IMR-90 (cell line): ENCODE results near the gene UBA1. TPM values are rescaled to one million over a fixed set of nuclear protein-coding genes. Genes with fewer than 3 reads are reported as not detected.

ENCODE experiments used
- ATAC-seq: fragments of 200-7000 bp; cut with Tn5 transposase; 2 replicates; pipeline ENCODE4 v1.9.1; 2020; ENCODE audit warnings: low read depth, mild to moderate bottlenecking, moderate library complexity
- BruUV-seq: library from RNA; stranded (reverse); fragments of 400-500 nt; replicated peaks from 2 replicates; lab custom pipeline; 2021; lab: Mats Ljungman, UMichigan
- CTCF ChIA-PET: fragments of 300-600 bp; formaldehyde crosslinking; extraction: SDS; loops from one replicate; lab custom pipeline; 2021; ENCODE audit warnings: antibody characterized with exemption; lab: Yijun Ruan, JAX
- POLR2A ChIA-PET: fragments of 300-600 bp; sonication (Branson Sonifier 250); formaldehyde crosslinking; loops from one replicate; lab custom pipeline; 2022; ENCODE audit warnings: antibody characterized with exemption; ENCODE audit not compliant: unreplicated experiment; lab: Charles Lee
- DNase-seq: peaks from one replicate; pipeline ENCODE4 v3.0.0; 2013
- H2AFZ ChIP-seq: replicated peaks from 2 replicates; pipeline ENCODE3; 2013; ENCODE audit warnings: low read length, mild to moderate bottlenecking; ENCODE audit not compliant: poor library complexity
- H2AK5ac ChIP-seq: 2 replicates; pipeline ENCODE4 v1.6.1; 2013; ENCODE audit warnings: low read depth, low read length, inconsistent platforms
- H2AK9ac ChIP-seq: replicated peaks from 2 replicates; pipeline ENCODE3; 2013; ENCODE audit warnings: mild to moderate bottlenecking, low read depth, low read length, moderate library complexity; ENCODE audit not compliant: poor library complexity
- H2BK120ac ChIP-seq: 2 replicates; pipeline ENCODE4 v1.6.1; 2013; ENCODE audit warnings: low read depth, low read length, inconsistent platforms
- H2BK15ac ChIP-seq: 3 replicates; pipeline ENCODE4 v1.6.1; 2013; ENCODE audit warnings: low read depth, low read length, inconsistent platforms
- H2BK20ac ChIP-seq: 2 replicates; pipeline ENCODE4 v1.6.1; 2013; ENCODE audit warnings: low read depth, mild to moderate bottlenecking, inconsistent platforms, low read length, moderate library complexity
- H2BK5ac ChIP-seq: 2 replicates; pipeline ENCODE4 v1.6.1; 2013; ENCODE audit warnings: mild to moderate bottlenecking, low read depth, low read length, inconsistent platforms; ENCODE audit not compliant: poor library complexity, severe bottlenecking
- H3K14ac ChIP-seq: replicated peaks from 2 replicates; pipeline ENCODE4 v1.6.1; 2013; ENCODE audit warnings: low read depth, low read length, inconsistent platforms
- H3K18ac ChIP-seq: 2 replicates; pipeline ENCODE4 v1.6.1; 2013; ENCODE audit warnings: low read depth, low read length, control low read depth
- H3K23ac ChIP-seq: 2 replicates; pipeline ENCODE4 v1.6.1; 2013; ENCODE audit warnings: low read depth, low read length, inconsistent platforms
- H3K27ac ChIP-seq: 2 replicates; pipeline ENCODE4 v1.5.1; 2013; ENCODE audit warnings: mild to moderate bottlenecking, control low read depth, low read length; ENCODE audit not compliant: insufficient read depth
- H3K27me3 ChIP-seq: 2 replicates; pipeline ENCODE4 v1.6.1; 2013; ENCODE audit warnings: low read length; ENCODE audit not compliant: control insufficient read depth, insufficient read depth
- H3K36me3 ChIP-seq: 2 replicates; pipeline ENCODE4 v1.6.1; 2013; ENCODE audit warnings: low read length, mixed read lengths; ENCODE audit not compliant: control insufficient read depth, insufficient read depth
- H3K4ac ChIP-seq: 2 replicates; pipeline ENCODE4 v1.6.1; 2013; ENCODE audit warnings: low read depth, low read length, inconsistent platforms
- H3K4me1 ChIP-seq: 2 replicates; pipeline ENCODE4 v1.6.1; 2013; ENCODE audit warnings: low read length, mixed read lengths; ENCODE audit not compliant: control insufficient read depth, insufficient read depth
- H3K4me2 ChIP-seq: 2 replicates; pipeline ENCODE4 v1.6.1; 2013; ENCODE audit warnings: low read depth, mild to moderate bottlenecking, control low read depth, low read length, moderate library complexity
- H3K4me3 ChIP-seq: 2 replicates; pipeline ENCODE4 v1.5.1; 2013; ENCODE audit warnings: low read depth, mild to moderate bottlenecking, control low read depth, low read length, moderate library complexity; ENCODE audit not compliant: insufficient read depth
- H3K56ac ChIP-seq: 2 replicates; pipeline ENCODE4 v1.6.1; 2013; ENCODE audit warnings: low read length, inconsistent platforms; ENCODE audit not compliant: insufficient read depth; ENCODE audit errors: extremely low read depth
- H3K79me1 ChIP-seq, 2 experiments: 2 replicates each; pipeline ENCODE4 v1.6.1; 2013; ENCODE audit warnings: low read length in 2 of 2, inconsistent platforms in 1 of 2, low read depth in 1 of 2
- H3K9ac ChIP-seq: 2 replicates; pipeline ENCODE4 v1.6.1; 2013; ENCODE audit warnings: low read depth, low read length, control low read depth
- H3K9me1 ChIP-seq: 2 replicates; pipeline ENCODE4 v1.6.1; 2013; ENCODE audit warnings: low read length, inconsistent platforms; ENCODE audit not compliant: insufficient read depth
- H3K9me3 ChIP-seq: 2 replicates; pipeline ENCODE4 v1.6.1; 2013; ENCODE audit warnings: low read length; ENCODE audit not compliant: control insufficient read depth, insufficient read depth
- H4K20me1 ChIP-seq: 2 replicates; pipeline ENCODE4 v1.6.1; 2013; ENCODE audit warnings: low read length, inconsistent platforms; ENCODE audit not compliant: insufficient read depth
- H4K5ac ChIP-seq: 2 replicates; pipeline ENCODE4 v1.6.1; 2013; ENCODE audit warnings: mild to moderate bottlenecking, low read depth, low read length, control low read depth
- H4K8ac ChIP-seq, 2 experiments: 2 replicates each; pipeline ENCODE4 v1.6.1; 2013; ENCODE audit warnings: low read depth in 2 of 2, low read length in 2 of 2, control low read depth in 1 of 2, inconsistent platforms in 1 of 2
- H4K91ac ChIP-seq: 2 replicates; pipeline ENCODE4 v1.6.1; 2013; ENCODE audit warnings: low read depth, low read length, inconsistent platforms; ENCODE audit not compliant: insufficient read depth
- BHLHE40 ChIP-seq: fragments of 150-350 bp; IDR thresholded peaks from 2 replicates; pipeline ENCODE4 v1.6.1; 2016; ENCODE audit warnings: mild to moderate bottlenecking, low read depth, low read length
- CEBPB ChIP-seq: IDR thresholded peaks from 2 replicates; pipeline ENCODE4 v1.6.1; 2012; ENCODE audit warnings: low read depth, low read length, improper control_type of control experiment
- CHD1 ChIP-seq: IDR thresholded peaks from 2 replicates; pipeline ENCODE4 v1.6.1; 2012; ENCODE audit warnings: low read depth, low read length, improper control_type of control experiment
- CTCF ChIP-seq: conservative IDR thresholded peaks from 2 replicates; pipeline ENCODE4 v1.5.1; 2012; ENCODE audit warnings: mild to moderate bottlenecking, low read depth, low read length, improper control_type of control experiment
- FOS ChIP-seq: fragments of 150-350 bp; IDR thresholded peaks from 2 replicates; pipeline ENCODE4 v1.6.1; 2016; ENCODE audit warnings: low read depth, low read length
- MAFK ChIP-seq: IDR thresholded peaks from 2 replicates; pipeline ENCODE4 v1.6.1; 2012; ENCODE audit warnings: low read depth, low read length, improper control_type of control experiment
- MAZ ChIP-seq: IDR thresholded peaks from 2 replicates; pipeline ENCODE4 v1.6.1; 2012; ENCODE audit warnings: low read depth, mild to moderate bottlenecking, low read length, improper control_type of control experiment, moderate library complexity, borderline replicate concordance
- MXI1 ChIP-seq: IDR thresholded peaks from 2 replicates; pipeline ENCODE4 v1.6.1; 2012; ENCODE audit warnings: low read depth, mild to moderate bottlenecking, low read length, moderate library complexity, borderline replicate concordance
- NFE2L2 ChIP-seq: fragments of 150-350 bp; IDR thresholded peaks from 2 replicates; pipeline ENCODE4 v1.6.1; 2016; ENCODE audit warnings: low read depth, mild to moderate bottlenecking, low read length
- POLR2A ChIP-seq: IDR thresholded peaks from 2 replicates; pipeline ENCODE4 v1.6.1; 2012; ENCODE audit warnings: mild to moderate bottlenecking, low read depth, low read length
- RAD21 ChIP-seq: IDR thresholded peaks from 2 replicates; pipeline ENCODE4 v1.6.1; 2012; ENCODE audit warnings: low read length, improper control_type of control experiment
- RCOR1 ChIP-seq: IDR thresholded peaks from 2 replicates; pipeline ENCODE4 v1.6.1; 2012; ENCODE audit warnings: mild to moderate bottlenecking, low read length, improper control_type of control experiment; ENCODE audit not compliant: insufficient replicate concordance
- RFX5 ChIP-seq: IDR thresholded peaks from 2 replicates; pipeline ENCODE4 v1.8.0; 2012; ENCODE audit warnings: low read depth, mild to moderate bottlenecking, low read length, moderate library complexity
- SMC3 ChIP-seq: fragments of 150-350 bp; IDR thresholded peaks from 2 replicates; pipeline ENCODE4 v1.6.1; 2016; ENCODE audit warnings: low read depth, mild to moderate bottlenecking, antibody characterized with exemption, low read length, moderate library complexity
- WGBS, 2 experiments: methylation state at CpG; one replicate each; pipeline versions ENCODE4 v1.1.5 to v1.1.7; 2013; ENCODE audit warnings: missing lambda C conversion rate in 2 of 2; ENCODE audit not compliant: insufficient read length in 1 of 2; ENCODE audit errors: extremely low coverage in 2 of 2; 5-methylcytosine and 5-hydroxymethylcytosine counted together
- dilution Hi-C: fragments of 300-500 bp; cut with HindIII; formaldehyde crosslinking; loops from one replicate; pipeline ENCODE4 v1.14.3; 2018; ENCODE audit warnings: low sequenced_read_pairs; ENCODE audit not compliant: unreplicated experiment
- in situ Hi-C: fragments of 300-500 bp; cut with MboI; formaldehyde crosslinking; loops from 3 replicates; pipeline ENCODE4 v1.14.3; 2019; ENCODE audit warnings: low sequenced_read_pairs, inconsistent platforms, mixed read lengths
- intact Hi-C: fragments of 100-400 bp; cut with micrococcal nuclease; formaldehyde crosslinking; loops from 2 replicates; pipeline ENCODE4 v1.10.0; 2022
- polyA plus RNA-seq, 3 experiments: library from polyadenylated mRNA; depleted of rRNA; stranded (reverse); fragments of >200 nt; gene quantifications; 2 replicates each; pipeline ENCODE4 v1.2.3, GENCODE V29; 2012; ENCODE audit warnings: low replicate concordance in 1 of 3
- total RNA-seq: library from RNA; depleted of rRNA; stranded (reverse); fragments of >200 nt; gene quantifications from 2 replicates; pipeline ENCODE4 v1.2.3, GENCODE V29; 2012
- TF ChIP-seq, protein P1 (sequence below): fragments of 150-350 bp; IDR thresholded peaks from 2 replicates; pipeline ENCODE4 v1.6.1; 2017; ENCODE audit warnings: mild to moderate bottlenecking, antibody characterized with exemption, low read length, low read depth
- TF ChIP-seq, protein P2 (sequence below): fragments of 150-350 bp; IDR thresholded peaks from 2 replicates; pipeline ENCODE4 v1.6.1; 2016; ENCODE audit warnings: low read depth, mild to moderate bottlenecking, low read length, moderate library complexity, borderline replicate concordance

The UBA1 gene
- total and polyA plus RNA-seq, 2 of the 4 experiments (the other 2 are of a cell fraction), result 299 to 343 TPM

GRCh38 chrX:47180346-47180745 lies 13.3 kb upstream of the UBA1 start:
- no TSS peak for BruUV-seq
- ATAC-seq, result no peak

More at GRCh38 chrX:47180346-47180745, 13.3 kb upstream of the UBA1 start:
- Histone ChIP-seq H3K27ac (no peak overlapping the region), H3K56ac (no peak overlapping the region), H3K4me3 (no peak overlapping the region), H3K9me1 (no peaks in the 10 kb centered on the region), H2BK20ac (no peak overlapping the region), H3K27me3 (peaks cover 21% of the 10 kb centered on the region; the same call in 1 of the 2 replicates), H2BK5ac (no peak overlapping the region), H3K36me3 (peaks cover 38% of the 10 kb centered on the region), H2BK15ac (no peak overlapping the region), H3K23ac (no peak overlapping the region), H2AFZ (no peak overlapping the region), H3K9ac (no peak overlapping the region), H4K5ac (no peak overlapping the region), H4K20me1 (no peaks in the 10 kb centered on the region), H3K18ac (no peak overlapping the region), H3K4me2 (no peak overlapping the region), H3K9me3 (no peaks in the 10 kb centered on the region), H4K8ac (no peak overlapping the region), H3K4me1 (no peaks in the 10 kb centered on the region), H2AK9ac (no peak overlapping the region), H2BK120ac (no peak overlapping the region), H4K91ac (no peak overlapping the region), H3K14ac (no peak overlapping the region), H3K79me1 (peaks cover 3% of the 10 kb centered on the region in 2 experiments; a peak in 1 of 4 replicates), H2AK5ac (no peak overlapping the region), H3K4ac (no peak overlapping the region)
- no peak for DNase-seq
- ChIA-PET POLR2A (no interaction called here), CTCF (no interaction called here)
- WGBS, 2 experiments, result 60% methylated on average over 1 of the region's 8 CpGs; no CpG with 5 or more reads in 1 of the 2 experiments
- in situ Hi-C loops (no loop called here), dilution Hi-C loops (no loop called here), intact Hi-C loops (no loop called here)
- TF ChIP-seq CEBPB (no peak), POLR2A (no peak), RFX5 (no peak), CHD1 (no peak), CTCF (no peak), SMC3 (no peak), RCOR1 (no peak), BHLHE40 (no peak), MXI1 (no peak), MAFK (no peak), MAZ (no peak), RAD21 (no peak), FOS (no peak), NFE2L2 (no peak)
- TF ChIP-seq, protein P1, sequence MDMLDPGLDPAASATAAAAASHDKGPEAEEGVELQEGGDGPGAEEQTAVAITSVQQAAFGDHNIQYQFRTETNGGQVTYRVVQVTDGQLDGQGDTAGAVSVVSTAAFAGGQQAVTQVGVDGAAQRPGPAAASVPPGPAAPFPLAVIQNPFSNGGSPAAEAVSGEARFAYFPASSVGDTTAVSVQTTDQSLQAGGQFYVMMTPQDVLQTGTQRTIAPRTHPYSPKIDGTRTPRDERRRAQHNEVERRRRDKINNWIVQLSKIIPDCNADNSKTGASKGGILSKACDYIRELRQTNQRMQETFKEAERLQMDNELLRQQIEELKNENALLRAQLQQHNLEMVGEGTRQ, result no peak
- TF ChIP-seq, protein P2, sequence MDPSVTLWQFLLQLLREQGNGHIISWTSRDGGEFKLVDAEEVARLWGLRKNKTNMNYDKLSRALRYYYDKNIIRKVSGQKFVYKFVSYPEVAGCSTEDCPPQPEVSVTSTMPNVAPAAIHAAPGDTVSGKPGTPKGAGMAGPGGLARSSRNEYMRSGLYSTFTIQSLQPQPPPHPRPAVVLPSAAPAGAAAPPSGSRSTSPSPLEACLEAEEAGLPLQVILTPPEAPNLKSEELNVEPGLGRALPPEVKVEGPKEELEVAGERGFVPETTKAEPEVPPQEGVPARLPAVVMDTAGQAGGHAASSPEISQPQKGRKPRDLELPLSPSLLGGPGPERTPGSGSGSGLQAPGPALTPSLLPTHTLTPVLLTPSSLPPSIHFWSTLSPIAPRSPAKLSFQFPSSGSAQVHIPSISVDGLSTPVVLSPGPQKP, result no peak
